Neuronal stem cell (in vitro differentiated cells): Measurements from ENCODE around the gene ARPP21.

Source experiments
- DNase-seq: peaks from one replicate; pipeline ENCODE4 v3.0.0-alpha.2; 2013; ENCODE audit warnings: low spot score
- H2AFZ ChIP-seq: one replicate; pipeline ENCODE4 v1.6.1; 2013; ENCODE audit warnings: mild to moderate bottlenecking, low read length, inconsistent platforms
- H2AK5ac ChIP-seq: 2 replicates; pipeline ENCODE4 v1.6.1; 2013; ENCODE audit warnings: low read depth, mild to moderate bottlenecking, inconsistent platforms, low read length, moderate library complexity, mixed read lengths
- H2BK120ac ChIP-seq: 2 replicates; pipeline ENCODE4 v1.6.1; 2013; ENCODE audit warnings: low read depth, mild to moderate bottlenecking, inconsistent platforms, low read length, moderate library complexity, mixed read lengths
- H2BK12ac ChIP-seq: one replicate; pipeline ENCODE4 v1.6.1; 2013; ENCODE audit warnings: low read length, inconsistent platforms
- H2BK15ac ChIP-seq: 2 replicates; pipeline ENCODE4 v1.6.1; 2013; ENCODE audit warnings: mild to moderate bottlenecking, low read length, inconsistent platforms, mixed read lengths
- H2BK5ac ChIP-seq: one replicate; pipeline ENCODE4 v1.6.1; 2013; ENCODE audit warnings: inconsistent platforms, mild to moderate bottlenecking, low read length, moderate library complexity
- H3K14ac ChIP-seq: one replicate; pipeline ENCODE4 v1.6.1; 2013; ENCODE audit warnings: low read length, inconsistent platforms
- H3K18ac ChIP-seq: 2 replicates; pipeline ENCODE4 v1.6.1; 2013; ENCODE audit warnings: low read length, inconsistent platforms
- H3K23ac ChIP-seq: 2 replicates; pipeline ENCODE4 v1.6.1; 2013; ENCODE audit warnings: low read depth, mild to moderate bottlenecking, mixed read lengths, low read length, inconsistent platforms; ENCODE audit not compliant: poor library complexity
- H3K27ac ChIP-seq: replicated peaks from 3 replicates; pipeline ENCODE4 v1.5.1; 2013; ENCODE audit warnings: low read length, inconsistent platforms
- H3K27me3 ChIP-seq, 3 experiments: 2 replicates each; pipeline ENCODE4 v1.6.1; 2013; ENCODE audit warnings: low read length in 3 of 3, mild to moderate bottlenecking in 2 of 3, inconsistent platforms in 1 of 3, low read depth in 1 of 3, mixed read lengths in 1 of 3, moderate library complexity in 1 of 3; ENCODE audit not compliant: control insufficient read depth in 3 of 3, insufficient read depth in 3 of 3
- H3K36me3 ChIP-seq, 2 donors: replicated peaks in 1 of 2; 2 replicates each; pipeline ENCODE4 v1.6.1; 2013; ENCODE audit warnings: low read length in 2 of 2; ENCODE audit not compliant: control insufficient read depth in 2 of 2, insufficient read depth in 2 of 2
- H3K4ac ChIP-seq: 2 replicates; pipeline ENCODE4 v1.6.1; 2013; ENCODE audit warnings: inconsistent platforms, mild to moderate bottlenecking, low read length, moderate library complexity
- H3K4me1 ChIP-seq, 2 donors: 1 replicate in 1 of 2; 2 replicates in 1 of 2; pipeline ENCODE4 v1.6.1; 2013; ENCODE audit warnings: low read length in 2 of 2, low read depth in 1 of 2; ENCODE audit not compliant: control insufficient read depth in 2 of 2, insufficient read depth in 1 of 2
- H3K4me2 ChIP-seq: one replicate; pipeline ENCODE4 v1.6.1; 2013; ENCODE audit warnings: mild to moderate bottlenecking, low read length, inconsistent platforms; ENCODE audit not compliant: insufficient read depth, poor library complexity, severe bottlenecking
- H3K4me3 ChIP-seq, 2 donors: 2 replicates each; pipeline ENCODE4 v1.5.1; 2013; ENCODE audit warnings: low read length in 2 of 2, mild to moderate bottlenecking in 2 of 2, inconsistent platforms in 1 of 2, moderate library complexity in 1 of 2
- H3K79me1 ChIP-seq: one replicate; pipeline ENCODE4 v1.6.1; 2013; ENCODE audit warnings: low read depth, mild to moderate bottlenecking, inconsistent platforms, low read length, moderate library complexity
- H3K9ac ChIP-seq: one replicate; pipeline ENCODE4 v1.6.1; 2013; ENCODE audit warnings: mild to moderate bottlenecking, low read depth, low read length, inconsistent platforms; ENCODE audit not compliant: poor library complexity
- H3K9me3 ChIP-seq, 2 donors: replicated peaks in 1 of 2; 2 replicates each; pipeline versions ENCODE3 to v1.6.1; 2013; ENCODE audit warnings: low read length in 2 of 2, mild to moderate bottlenecking in 2 of 2, inconsistent platforms in 1 of 2, low read depth in 1 of 2, mixed read lengths in 1 of 2, moderate library complexity in 1 of 2; ENCODE audit not compliant: control insufficient read depth in 2 of 2, insufficient read depth in 1 of 2
- H4K8ac ChIP-seq: one replicate; pipeline ENCODE4 v1.6.1; 2013; ENCODE audit warnings: low read depth, mild to moderate bottlenecking, inconsistent platforms, low read length, moderate library complexity
- H4K91ac ChIP-seq: one replicate; pipeline ENCODE4 v1.6.1; 2013; ENCODE audit warnings: low read length, low read depth, mild to moderate bottlenecking, inconsistent platforms; ENCODE audit not compliant: poor library complexity
- WGBS, 2 donors: extraction: QIAGEN DNeasy Blood & Tissue Kit; methylation state at CpG; one replicate each; pipeline ENCODE4 v1.1.7; 2013; ENCODE audit warnings: missing lambda C conversion rate in 2 of 2, mixed read lengths in 1 of 2; ENCODE audit not compliant: insufficient read length in 2 of 2, insufficient replicate concordance in 1 of 2; ENCODE audit errors: extremely low coverage in 2 of 2; 5-methylcytosine and 5-hydroxymethylcytosine counted together

Gene ARPP21

GRCh38 chr3:35638251-35638979, 910 bp upstream of the ARPP21 start:
- no peak overlapping the region for H3K4me2 ChIP-seq
- peaks cover 3 to 4% of the 10 kb centered on the region in 2 donors for H3K4me1 ChIP-seq
- H2AK5ac ChIP-seq, result no peak overlapping the region
- no peak overlapping the region for H3K4ac ChIP-seq
- H3K36me3 ChIP-seq, result no peaks in the 10 kb centered on the region
- H2BK15ac ChIP-seq, result no peak overlapping the region
- H3K4me3 ChIP-seq, result no peak overlapping the region
- no peak overlapping the region for H2BK12ac ChIP-seq
- no peak overlapping the region for H3K27ac ChIP-seq
- H3K14ac ChIP-seq, result no peak overlapping the region
- no peak overlapping the region for H2BK5ac ChIP-seq
- H3K79me1 ChIP-seq, result no peaks in the 10 kb centered on the region
- H3K18ac ChIP-seq, result peak overlapping the region; percentile 28
- peaks cover 5 to 7% of the 10 kb centered on the region in 2 donors for H3K9me3 ChIP-seq
- no peak for DNase-seq
- H4K8ac ChIP-seq, result no peak overlapping the region
- no CpG with 5 or more reads among the region's 15 CpGs for WGBS, 2 donors
- no peak overlapping the region for H2AFZ ChIP-seq
- H4K91ac ChIP-seq, result no peak overlapping the region
- H3K23ac ChIP-seq, result no peak overlapping the region
- no peak overlapping the region for H3K9ac ChIP-seq
- H2BK120ac ChIP-seq, result peak overlapping the region; percentile 83
- H3K27me3 ChIP-seq, result peaks cover 6 to 70% (median 21%) of the 10 kb centered on the region in 3 experiments

GRCh38 chr3:35638980-35639253, 408 bp upstream of the ARPP21 start:
- peak overlapping the region; percentile 39 for H2BK5ac ChIP-seq
- peaks cover 3 to 4% of the 10 kb centered on the region in 2 donors for H3K4me1 ChIP-seq
- H2BK120ac ChIP-seq, result peak overlapping the region; percentile 83
- H3K14ac ChIP-seq, result no peak overlapping the region
- H3K9ac ChIP-seq, result no peak overlapping the region
- no peak overlapping the region for H4K8ac ChIP-seq
- no peak overlapping the region for H3K4ac ChIP-seq
- H3K9me3 ChIP-seq, result peaks cover 5 to 7% of the 10 kb centered on the region in 2 donors
- no CpG with 5 or more reads among the region's 21 CpGs for WGBS, 2 donors
- H3K23ac ChIP-seq, result peak overlapping the region; percentile 50
- H3K18ac ChIP-seq, result peak overlapping the region; percentile 29
- H3K36me3 ChIP-seq, result no peaks in the 10 kb centered on the region
- peak overlapping the region; percentile 94 for H3K4me2 ChIP-seq
- no peaks in the 10 kb centered on the region for H3K79me1 ChIP-seq
- peak overlapping the region in 1 of 2 donors; percentile 86 for H3K4me3 ChIP-seq
- no peak overlapping the region for H2BK12ac ChIP-seq
- peak overlapping the region; percentile 83 for H2AFZ ChIP-seq
- H3K27ac ChIP-seq, result no peak overlapping the region
- H2BK15ac ChIP-seq, result no peak overlapping the region
- H4K91ac ChIP-seq, result no peak overlapping the region
- no peak for DNase-seq
- H2AK5ac ChIP-seq, result no peak overlapping the region
- peaks cover 6 to 70% (median 21%) of the 10 kb centered on the region in 3 experiments for H3K27me3 ChIP-seq

- peaks cover 3 to 4% of the 10 kb centered on the region in 2 donors for H3K4me1 ChIP-seq
- H2BK5ac ChIP-seq, result no peak overlapping the region
- H3K27me3 ChIP-seq, result peaks cover 6 to 64% (median 21%) of the 10 kb centered on the region in 3 experiments
- no peak overlapping the region for H2BK12ac ChIP-seq
- peaks cover 5 to 7% of the 10 kb centered on the region in 2 donors for H3K9me3 ChIP-seq
- H3K27ac ChIP-seq, result no peak overlapping the region
- H3K79me1 ChIP-seq, result no peaks in the 10 kb centered on the region
- no peak overlapping the region for H4K91ac ChIP-seq
- no peak overlapping the region for H2AK5ac ChIP-seq
- no peak overlapping the region for H4K8ac ChIP-seq
- no peak overlapping the region for H3K4ac ChIP-seq
- no peak overlapping the region for H3K14ac ChIP-seq
- no peak overlapping the region for H3K23ac ChIP-seq
- peak overlapping the region; percentile 83 for H2AFZ ChIP-seq
- WGBS, 2 donors, result no CpG with 5 or more reads among the region's 10 CpGs
- no peaks in the 10 kb centered on the region for H3K36me3 ChIP-seq
- H3K4me2 ChIP-seq, result no peak overlapping the region
- peak overlapping the region in 1 of 2 donors; percentile 32 for H3K4me3 ChIP-seq
- no peak for DNase-seq
- H3K18ac ChIP-seq, result peak overlapping the region; percentile 29
- no peak overlapping the region for H2BK15ac ChIP-seq
- H2BK120ac ChIP-seq, result no peak overlapping the region
- no peak overlapping the region for H3K9ac ChIP-seq
These were observed 1.2 kb downstream of the ARPP21 start for GRCh38 chr3:35640190-35641165.

- no CpG with 5 or more reads among the region's 1 CpG for WGBS, 2 donors
- no peak overlapping the region for H3K4ac ChIP-seq
- no peak overlapping the region for H3K27ac ChIP-seq
- H3K23ac ChIP-seq, result no peak overlapping the region
- H2AK5ac ChIP-seq, result no peak overlapping the region
- no peak overlapping the region for H2BK120ac ChIP-seq
- H3K4me2 ChIP-seq, result no peak overlapping the region
- H2BK15ac ChIP-seq, result no peak overlapping the region
- no peak overlapping the region for H2BK12ac ChIP-seq
- H3K79me1 ChIP-seq, result no peaks in the 10 kb centered on the region
- peaks cover 6 to 55% (median 21%) of the 10 kb centered on the region in 3 experiments for H3K27me3 ChIP-seq
- H3K36me3 ChIP-seq, result no peaks in the 10 kb centered on the region
- peaks cover 3 to 4% of the 10 kb centered on the region in 2 donors for H3K4me1 ChIP-seq
- H4K91ac ChIP-seq, result no peak overlapping the region
- H3K18ac ChIP-seq, result no peak overlapping the region
- no peak overlapping the region for H3K4me3 ChIP-seq
- no peak overlapping the region for H3K9ac ChIP-seq
- H2BK5ac ChIP-seq, result no peak overlapping the region
- H2AFZ ChIP-seq, result no peak overlapping the region
- H3K14ac ChIP-seq, result no peak overlapping the region
- no peak for DNase-seq
- H3K9me3 ChIP-seq, result peaks cover 5 to 7% of the 10 kb centered on the region in 2 donors
- no peak overlapping the region for H4K8ac ChIP-seq
These were observed 2.0 kb downstream of the ARPP21 start for GRCh38 chr3:35641331-35641730.
